Islet precursor cell (in vitro differentiated cells): ENCODE data around the gene CALN1.

ENCODE experiments used
- DNase-seq: peaks from one replicate; pipeline ENCODE4 v3.0.0-alpha.2; 2018

CALN1 gene

DNA sequence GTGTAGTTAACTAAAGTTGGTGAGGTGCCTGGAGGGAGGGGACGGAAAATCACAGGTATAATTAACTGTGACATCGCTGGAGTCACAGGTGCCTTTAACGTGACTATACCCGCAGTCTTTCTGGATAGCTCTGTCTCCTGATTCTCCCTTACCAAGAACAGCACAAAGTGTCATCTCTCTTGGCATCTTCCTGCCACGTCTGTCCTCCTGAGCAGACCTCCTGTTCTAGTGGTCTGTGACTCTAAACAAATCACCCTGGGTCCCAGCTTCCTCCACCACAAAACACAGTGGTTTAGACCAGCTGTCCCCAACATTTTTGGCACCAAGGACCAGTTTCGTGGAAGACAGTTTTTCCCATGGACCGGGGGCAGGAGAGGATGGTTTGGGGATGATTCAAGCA is 90.5 kb downstream of the CALN1 start:
- no peak for DNase-seq

DNA sequence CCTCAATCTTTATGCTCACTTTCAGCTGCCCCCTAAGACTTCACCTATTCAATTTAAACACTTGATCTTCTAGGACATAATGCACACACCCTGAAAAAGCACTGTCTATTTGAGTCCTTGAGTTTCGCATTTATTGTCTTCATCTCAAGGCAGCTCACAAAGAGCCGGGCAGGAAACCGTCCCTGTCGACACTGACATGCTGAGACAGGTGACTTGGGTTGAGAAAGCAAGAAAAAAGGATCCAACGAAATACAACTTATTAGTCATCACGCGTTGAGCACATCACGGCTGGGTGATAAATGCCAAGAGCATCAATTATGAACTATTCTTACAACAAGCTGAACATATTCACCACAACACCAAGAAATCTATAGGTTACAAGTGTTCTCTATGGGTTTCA is 91.1 kb downstream of the CALN1 start:
- no peak for DNase-seq

DNA sequence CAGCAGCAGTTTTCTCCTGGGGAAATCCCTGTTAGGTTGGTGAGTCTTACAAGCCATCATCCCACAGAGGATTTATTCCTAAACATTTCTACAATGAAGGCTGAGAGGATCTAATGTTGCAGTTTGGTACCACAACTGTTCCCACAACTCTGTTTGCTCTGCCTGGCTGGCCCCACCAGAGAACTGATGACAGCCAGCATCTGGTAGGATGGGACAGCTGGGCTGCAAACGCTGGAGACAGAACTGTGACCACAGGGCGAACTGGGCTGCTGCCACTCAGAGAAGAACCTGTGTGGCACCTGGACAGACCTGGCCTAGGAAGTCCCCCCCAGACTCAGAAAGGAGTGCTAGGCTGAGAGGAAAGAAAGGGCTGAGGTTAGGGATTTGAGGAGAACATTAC is 94.8 kb downstream of the CALN1 start:
- no peak for DNase-seq

DNA sequence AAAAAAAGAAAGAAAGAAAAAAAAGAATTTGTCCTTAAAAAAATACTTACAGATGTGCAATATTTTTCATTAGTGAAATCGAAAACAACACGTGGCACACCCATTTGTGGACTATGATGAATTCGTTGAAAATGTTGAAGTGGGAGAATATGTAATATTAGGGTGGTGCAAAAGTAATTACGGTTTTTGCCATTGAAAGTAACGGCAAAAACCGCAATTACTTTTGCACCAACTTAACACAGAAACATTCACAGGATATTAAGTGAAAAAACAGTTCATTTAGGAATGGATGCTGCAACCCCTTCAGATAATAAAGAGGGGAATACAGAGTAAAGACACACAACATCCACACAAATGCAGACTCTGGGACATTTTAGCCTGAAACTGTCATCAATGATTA is 96.0 kb downstream of the CALN1 start:
- no peak for DNase-seq

DNA sequence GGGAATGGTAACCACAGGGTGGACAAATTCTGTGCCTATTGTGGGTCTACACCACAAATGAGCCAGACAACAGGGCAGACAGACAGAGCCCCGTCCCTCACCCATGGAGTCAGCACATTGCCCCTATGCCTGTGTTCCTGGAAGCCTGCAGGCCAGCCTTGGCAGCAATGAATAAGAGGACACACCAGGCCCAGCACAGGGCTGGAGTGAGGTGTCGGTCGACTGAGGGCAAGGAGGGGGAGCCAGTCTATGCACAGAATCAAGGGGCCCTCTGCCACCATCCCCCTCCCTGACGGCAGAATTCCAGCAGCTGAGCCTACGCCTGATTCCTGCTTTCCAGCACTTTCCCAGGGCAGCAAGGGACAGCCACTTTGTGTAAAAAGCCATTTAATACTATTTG is 98.2 kb downstream of the CALN1 start:
- no peak for DNase-seq

DNA sequence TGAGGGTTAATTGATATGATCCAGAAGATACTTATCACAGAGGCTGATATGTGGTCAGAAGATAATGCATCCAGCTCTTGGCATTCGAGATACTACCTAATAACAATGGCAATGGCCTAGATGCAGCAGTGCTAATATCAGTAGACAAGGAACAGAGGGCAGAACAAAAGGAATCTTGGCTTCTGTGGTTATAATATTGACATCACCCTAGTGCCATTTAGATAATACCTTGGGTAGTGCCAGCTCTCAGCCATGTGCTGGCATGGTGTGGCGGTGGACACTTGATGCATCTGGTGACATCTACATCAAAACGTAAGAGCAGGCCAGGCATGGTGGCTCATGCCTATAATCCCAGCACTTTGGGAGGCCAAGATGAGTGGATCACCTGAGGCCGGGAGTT is 101.8 kb downstream of the CALN1 start:
- DNase-seq = no peak

DNA sequence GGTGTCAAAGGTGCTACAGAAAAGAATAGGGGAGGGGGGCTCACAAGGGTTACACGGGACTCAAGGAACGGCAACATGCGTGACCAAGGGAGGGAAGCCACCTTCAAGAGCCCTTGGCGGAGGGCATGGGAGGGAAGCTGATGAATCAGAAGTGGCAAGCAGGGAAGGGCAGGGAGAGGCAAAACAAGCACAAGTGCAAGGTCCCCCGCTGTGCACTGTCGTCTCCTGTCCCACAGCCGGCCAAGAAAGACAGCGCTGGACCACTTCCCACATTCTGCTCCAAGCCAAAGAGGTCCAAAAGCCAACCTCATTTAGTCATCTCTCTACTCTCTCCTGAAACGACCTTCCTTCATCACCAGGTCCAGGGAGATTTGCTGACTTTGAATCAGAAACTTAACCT is 102.7 kb downstream of the CALN1 start:
- no peak for DNase-seq

DNA sequence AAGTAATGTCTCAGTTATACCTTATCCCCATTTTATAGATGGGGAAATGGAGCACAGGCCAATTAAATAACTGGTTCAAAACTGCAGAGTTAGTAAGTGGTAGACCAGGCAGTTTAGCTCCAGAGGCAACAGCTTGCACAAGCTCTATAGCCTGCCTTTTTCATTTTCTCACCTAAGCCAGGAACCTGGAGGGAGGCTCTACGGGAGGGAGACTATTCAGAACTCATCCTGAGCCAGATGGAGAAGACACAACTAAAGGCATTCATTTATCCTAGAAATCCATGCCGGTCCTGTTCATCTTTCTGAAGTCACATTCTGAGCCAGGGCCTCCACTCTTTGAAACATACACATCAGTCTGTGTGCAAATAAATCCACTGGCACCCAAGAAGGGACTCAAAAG is 103.2 kb downstream of the CALN1 start:
- no peak for DNase-seq

DNA sequence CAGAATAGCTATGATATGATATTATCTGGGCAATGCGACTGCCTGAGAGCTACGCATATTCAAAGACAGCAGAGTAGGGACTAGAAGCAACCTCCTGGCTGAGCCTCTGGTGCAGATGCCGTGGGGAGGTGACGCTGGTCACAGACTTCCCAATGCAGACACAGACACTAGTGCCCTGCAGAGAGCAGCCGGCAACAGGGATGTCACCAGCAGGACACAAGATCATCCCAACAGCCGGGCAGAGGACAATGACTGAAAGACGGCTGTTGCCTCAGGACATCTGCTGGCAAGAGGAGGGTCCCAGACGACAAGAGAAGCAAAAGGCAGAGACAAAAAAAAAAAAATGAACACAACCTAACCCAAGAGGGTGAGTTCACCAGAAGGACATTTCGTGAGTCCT is 104.6 kb downstream of the CALN1 start:
- DNase-seq = no peak

DNA sequence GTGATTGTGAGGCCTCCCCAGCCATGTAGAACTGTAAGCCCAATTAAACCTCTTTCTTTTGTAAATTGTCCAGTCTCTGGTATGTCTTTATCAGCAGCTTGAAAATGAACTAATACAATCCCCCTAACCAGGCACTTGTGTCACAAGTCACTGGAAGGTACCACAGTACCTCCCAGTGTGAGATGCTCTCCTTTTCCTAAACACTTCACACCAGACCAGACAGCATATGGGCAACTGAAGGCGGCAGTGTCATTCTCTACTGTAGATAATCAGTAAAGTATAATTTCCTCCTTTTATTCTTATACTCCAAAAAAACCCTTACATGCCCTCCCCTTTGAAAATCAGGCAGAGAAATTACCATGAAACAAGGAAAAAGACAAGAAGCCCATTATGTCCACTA is 113.2 kb downstream of the CALN1 start:
- no peak for DNase-seq

DNA sequence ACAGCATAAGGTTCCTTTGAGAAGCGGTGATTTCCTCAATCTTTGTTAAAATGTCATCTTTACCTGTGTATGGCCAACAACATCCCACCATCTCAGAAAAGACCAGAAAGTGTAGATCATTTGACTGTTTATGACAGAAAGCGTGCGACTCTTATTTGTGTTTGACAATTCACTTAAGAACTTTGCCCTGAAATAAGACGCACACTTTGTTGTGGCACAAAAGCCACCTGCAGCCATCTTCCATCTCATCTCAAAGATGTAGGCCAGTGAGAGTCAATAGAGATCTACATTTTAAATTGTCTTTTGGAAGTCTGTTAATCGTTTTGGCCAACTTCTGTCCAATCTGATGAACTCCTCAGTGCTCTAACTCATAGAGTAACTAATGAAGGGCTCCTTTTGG is 114.0 kb downstream of the CALN1 start:
- no peak for DNase-seq

DNA sequence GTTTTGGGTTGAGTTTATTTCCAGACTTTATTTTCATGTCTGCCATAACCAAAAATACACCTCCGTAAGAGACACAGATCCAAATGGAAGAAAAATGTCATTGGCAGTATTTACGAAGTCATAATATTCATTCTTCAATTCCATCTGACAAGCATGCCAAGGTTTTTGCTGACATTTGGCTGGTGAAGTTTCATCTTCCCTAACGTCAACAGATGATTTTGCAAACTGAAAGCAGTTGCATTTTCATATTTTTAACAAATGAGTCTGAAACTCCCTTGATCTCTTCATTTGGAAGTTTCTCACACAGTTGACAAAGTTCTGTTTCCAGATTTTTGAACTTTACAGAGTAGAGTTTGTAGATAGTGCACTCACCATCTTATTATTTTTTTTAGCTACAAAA is 114.5 kb downstream of the CALN1 start:
- no peak for DNase-seq

DNA sequence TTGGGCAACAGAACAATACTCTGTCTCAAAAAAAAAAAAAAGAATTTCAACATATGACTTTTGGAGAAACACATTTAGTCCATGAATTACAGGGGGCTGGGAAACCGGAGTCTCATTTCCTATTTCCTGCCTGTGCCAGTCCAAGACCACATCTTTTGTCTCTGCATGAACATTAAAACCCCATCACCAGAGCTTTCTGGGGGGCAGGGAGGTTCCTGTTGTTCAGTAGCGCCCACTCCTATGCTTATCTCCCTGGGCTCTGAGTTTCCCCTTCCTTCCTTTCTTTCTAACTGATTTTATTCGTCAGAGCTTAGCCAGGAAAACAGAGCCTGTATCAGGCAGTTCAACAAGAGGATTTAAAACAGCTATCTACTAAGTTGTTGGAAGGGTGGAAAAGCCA is 119.3 kb downstream of the CALN1 start:
- DNase-seq = no peak

DNA sequence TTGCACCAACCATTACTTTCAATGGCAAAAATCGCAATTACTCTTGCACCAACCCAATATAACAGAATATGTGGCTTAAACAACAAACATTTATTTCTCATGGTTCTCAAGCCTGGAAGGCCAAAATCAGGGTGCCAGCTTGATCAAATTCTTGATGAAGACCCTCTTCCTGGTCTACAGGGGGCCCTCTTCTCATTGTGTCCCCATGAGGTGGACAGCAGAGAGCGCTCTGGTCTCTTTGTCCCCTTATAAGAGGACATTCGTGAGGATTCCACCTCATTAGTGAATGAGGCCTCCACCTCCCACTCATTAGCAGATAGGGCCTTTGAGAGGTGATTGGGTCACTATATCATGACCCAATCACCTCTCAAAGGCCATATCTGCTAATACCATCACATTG is 120.0 kb downstream of the CALN1 start:
- DNase-seq = no peak

DNA sequence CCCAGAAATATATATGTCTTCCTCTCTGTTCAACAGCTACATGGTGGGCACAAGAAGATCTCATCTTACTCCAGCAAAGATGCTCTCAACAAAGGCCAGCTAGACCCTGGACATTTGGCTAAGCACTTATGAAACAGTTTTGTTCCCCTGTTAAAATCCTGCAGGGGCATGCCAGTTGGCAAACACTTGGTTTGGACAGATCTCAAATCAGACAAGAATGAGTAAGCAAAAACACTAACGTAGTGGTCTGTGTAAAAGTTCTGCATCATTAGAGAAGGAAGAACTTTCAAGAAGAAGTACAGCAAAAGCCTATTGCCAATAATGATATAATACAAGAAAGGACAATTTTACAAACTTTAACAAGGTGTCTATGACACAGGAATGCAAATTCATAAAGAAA is 125.6 kb downstream of the CALN1 start:
- DNase-seq = no peak

DNA sequence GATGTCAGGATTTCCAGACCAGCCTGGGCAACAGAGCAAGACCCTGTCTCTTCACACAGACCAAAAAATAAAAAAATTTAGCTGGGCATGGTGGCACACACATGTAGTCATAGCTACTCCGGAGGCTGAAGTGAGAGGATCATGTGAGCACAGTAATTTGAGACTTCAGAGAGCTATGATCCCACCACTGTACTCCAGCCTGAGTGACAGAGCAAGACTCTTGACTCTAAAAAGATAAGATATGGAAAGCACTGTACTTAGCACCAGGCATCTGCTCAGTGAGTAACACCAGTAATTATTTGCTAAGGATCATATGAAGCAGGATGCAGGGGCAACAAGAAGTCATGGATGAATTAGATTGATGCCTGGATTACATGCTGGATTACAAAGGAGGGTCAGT is 128.8 kb downstream of the CALN1 start:
- DNase-seq = no peak

DNA sequence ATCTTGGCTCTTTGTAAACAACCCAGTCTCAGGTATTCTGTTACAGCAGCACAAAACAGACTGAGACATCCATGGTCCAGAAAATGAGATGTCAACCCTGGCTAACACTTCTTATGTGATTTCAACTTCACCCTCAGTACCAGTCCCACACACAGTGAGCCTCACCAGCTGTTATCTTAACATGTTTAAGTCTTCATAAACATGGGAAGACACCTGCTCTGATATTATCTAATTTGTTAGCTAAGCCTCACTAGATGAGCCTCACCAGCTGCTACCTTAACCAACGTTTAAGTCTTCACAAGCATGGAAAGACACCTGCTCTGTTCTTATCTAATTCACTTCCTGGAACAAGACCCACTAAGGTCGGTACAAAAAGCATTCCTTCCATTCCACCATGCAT is 130.8 kb downstream of the CALN1 start:
- DNase-seq = no peak

DNA sequence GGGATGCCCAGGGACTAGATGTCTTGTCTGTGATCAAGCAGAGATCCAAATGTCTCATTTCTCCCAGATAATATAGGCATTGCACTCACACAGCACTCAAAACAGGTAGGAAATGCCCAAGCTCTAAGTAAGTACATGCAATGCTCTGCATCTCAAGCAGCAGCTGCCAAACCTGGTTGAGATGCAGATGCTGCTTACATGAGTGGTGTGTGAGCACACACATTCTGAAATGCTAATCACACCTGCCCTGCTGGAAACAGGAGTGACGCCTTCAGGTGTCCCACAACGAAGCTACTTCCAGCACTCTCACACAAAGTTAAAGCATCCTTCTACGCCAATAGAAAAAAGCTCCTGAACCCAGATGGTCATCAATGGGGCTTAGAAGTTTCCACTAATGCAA is 132.9 kb downstream of the CALN1 start:
- no peak for DNase-seq

DNA sequence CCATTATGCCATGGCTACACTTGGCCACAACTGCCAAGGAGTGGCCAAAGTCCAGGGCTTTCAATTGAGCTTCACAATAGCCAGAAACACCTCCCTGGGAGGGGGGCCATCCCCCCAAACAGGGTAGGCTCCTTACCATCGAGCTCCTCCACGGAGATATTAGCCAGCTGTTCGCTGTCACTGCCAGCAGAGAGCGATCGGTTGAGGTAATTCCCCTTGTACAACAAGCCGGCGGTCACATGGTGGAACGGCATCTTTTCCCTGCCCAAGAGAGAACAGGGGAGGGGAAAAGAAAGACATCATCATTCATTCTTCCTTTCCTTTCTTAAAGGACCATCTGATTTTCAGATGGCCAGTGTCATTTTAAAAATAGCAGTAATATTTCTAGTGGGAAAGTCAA is 133.6 kb downstream of the CALN1 start:
- no peak for DNase-seq

DNA sequence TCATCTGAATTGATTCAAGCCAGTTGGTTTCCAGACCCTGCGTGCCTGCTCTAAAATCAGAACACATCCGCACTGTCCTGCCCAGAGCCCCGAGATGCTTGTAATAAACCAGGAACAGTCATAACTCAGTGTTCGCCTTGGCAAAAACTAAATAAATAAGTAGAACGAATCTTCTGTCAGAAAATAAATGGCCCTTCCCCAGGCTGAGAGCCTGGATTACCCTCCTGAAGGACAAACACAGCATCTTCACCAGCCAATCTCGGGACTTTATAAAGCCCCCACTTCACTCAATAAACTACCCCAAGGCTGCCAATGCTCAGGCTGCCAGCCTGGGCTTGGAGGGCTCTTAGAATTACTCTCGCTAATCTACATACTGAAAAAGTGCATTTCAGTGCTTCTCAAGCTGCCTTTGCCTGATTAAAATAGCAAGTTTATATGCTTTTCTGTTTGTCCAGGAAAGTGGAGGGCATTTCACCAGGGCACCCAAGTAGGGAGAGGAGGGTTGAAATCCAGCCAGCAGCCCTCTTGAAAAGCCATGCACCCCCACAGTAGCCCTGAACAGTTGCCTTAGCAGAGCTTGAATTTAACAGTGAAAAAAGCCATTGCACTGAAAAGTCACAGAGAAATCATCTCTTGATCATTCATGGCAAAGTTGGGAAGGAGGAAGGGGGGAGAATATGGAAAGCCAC is 136.6 kb downstream of the CALN1 start:
- no peak for DNase-seq

DNA sequence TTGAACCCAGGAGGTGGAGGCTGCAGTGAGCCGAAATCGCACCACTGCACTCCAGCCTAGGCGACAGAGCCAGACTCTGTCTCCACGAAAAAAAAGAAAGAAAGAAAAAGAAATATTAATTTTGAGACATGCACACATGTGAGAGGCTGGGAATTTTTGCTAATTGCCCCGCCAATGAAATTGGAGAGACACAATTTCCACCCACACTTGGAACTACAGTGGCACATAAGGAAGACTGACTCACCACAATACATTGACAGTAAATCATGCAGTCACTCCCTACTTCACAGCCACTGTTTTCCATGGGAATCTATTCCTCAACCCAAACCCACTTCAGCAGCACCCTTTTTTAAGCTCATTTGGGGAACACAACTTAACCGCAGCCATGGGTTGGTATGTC is 139.7 kb downstream of the CALN1 start:
- DNase-seq = no peak

DNA sequence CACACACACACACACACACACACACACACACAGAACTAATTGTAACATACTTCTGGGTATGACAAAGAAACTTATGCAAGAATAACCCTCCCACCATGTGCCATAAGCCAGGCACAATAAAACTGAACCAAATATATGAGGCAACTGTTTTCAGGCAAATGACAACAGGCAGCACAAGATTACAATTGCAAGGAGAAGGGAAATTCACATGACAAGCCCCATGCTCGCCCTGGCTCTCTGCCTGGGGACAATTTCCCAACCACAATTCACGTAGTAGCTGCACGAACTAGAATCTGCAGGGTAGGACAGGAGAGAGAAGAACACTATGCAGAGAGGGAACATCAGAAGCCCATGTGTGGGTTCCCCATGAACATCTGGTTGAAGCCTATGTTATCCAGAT is 143.3 kb downstream of the CALN1 start:
- DNase-seq = no peak

DNA sequence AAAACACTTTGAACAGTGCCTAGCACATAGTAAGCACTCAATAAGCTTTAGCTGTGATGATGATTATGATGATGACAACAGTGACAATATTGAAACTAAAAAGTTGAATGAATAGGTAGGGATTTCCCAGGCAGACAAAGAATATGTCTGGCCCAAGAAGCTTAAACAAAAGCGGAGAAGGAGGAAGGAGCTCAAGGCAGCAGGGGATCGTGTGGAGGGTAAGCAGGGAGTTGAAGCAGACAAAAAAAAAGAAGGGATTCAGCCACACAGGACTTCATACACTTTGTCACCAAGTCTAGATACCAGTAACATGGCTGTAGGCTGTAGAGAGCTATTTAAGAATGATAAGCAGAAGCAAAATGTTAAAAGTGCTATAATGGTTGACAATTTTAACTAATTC is 144.0 kb downstream of the CALN1 start:
- DNase-seq = no peak

DNA sequence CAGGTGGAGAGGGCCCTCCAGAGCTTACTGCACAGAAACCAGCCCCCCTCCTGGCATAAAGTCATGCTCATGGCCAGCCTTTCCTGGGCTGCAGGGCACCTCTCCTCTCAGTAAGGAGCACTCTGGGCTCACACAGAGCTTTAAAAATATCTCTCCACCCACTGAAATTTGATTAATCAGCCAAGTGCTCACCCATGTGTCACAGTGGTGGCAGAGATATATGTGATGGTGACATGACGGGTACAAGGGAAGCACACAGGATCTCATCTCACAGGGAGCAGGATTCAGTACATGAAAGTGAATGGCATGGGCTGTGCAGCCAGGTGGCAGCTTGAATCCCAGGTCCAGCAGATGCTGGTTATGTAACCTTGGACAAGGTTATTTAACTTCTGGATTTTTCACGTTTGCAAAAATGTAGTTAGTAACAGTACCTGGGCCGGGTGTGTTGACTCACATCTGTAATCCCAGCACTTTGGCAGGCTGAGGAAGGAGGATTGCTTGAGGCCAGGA is 144.8 kb downstream of the CALN1 start:
- DNase-seq = no peak

DNA sequence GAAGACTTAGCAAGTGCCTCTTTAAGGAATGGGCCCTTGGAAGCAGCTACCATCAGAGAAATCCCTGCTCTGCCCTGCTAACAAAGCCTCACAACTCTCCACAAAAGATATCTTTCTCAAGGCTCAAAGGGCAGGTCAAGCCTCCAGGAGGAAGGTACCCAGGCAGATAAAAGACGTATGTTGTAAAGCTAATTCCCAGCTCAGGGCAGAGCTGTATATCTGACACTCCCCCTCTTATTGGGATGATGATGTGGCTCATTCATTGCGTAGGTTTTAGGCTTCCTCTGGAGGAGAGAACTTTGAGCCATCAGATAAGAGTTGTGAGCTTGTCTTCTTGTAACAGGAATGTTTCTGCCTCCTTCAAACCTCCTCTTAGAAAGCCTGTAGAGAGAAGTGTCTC is 145.4 kb downstream of the CALN1 start:
- no peak for DNase-seq
